HepG2 (cell line): ENCODE results near the gene NDUFB8. TPM values are rescaled to one million over a fixed set of nuclear protein-coding genes. Genes with fewer than 3 reads are reported as not detected.

ENCODE experiments used
- ATAC-seq: fragments of 200-7000 bp; cut with Tn5 transposase; 3 replicates; pipeline ENCODE4 v1.9.1; 2020; ENCODE audit warnings: mild to moderate bottlenecking, moderate library complexity
- BruUV-seq: library from RNA; stranded (reverse); fragments of 400-500 nt; replicated peaks from 2 replicates; lab custom pipeline; 2021; lab: Mats Ljungman, UMichigan
- CTCF ChIA-PET: fragments of 300-600 bp; formaldehyde crosslinking; extraction: SDS; loops from one replicate; lab custom pipeline; 2021; ENCODE audit warnings: low total read pairs, inconsistent platforms, low intra/inter-chr PET ratio; lab: Yijun Ruan, JAX
- POLR2A ChIA-PET: fragments of 350-600 bp; sonication (Branson Sonifier 250); formaldehyde crosslinking; loops from one replicate; lab custom pipeline; 2020; ENCODE audit warnings: antibody characterized with exemption, inconsistent platforms; lab: Yijun Ruan, JAX
- DNase-seq: peaks from one replicate; pipeline ENCODE4 v3.0.0-alpha.2; 2015; ENCODE audit warnings: low spot score
- FAIRE-seq: peaks from 3 replicates; lab custom pipeline; 2011; peaks lifted over from hg19 to GRCh38; lab: Jason Lieb, UNC
- H2AFZ ChIP-seq: one replicate; pipeline ENCODE4 v1.6.1; 2011; ENCODE audit warnings: low read length, inconsistent platforms
- H3K27ac ChIP-seq: fragments of 300-600 bp; 3 replicates; pipeline ENCODE4 v1.8.0; 2011; ENCODE audit warnings: mixed run types, mild to moderate bottlenecking, mixed read lengths, low read length, inconsistent platforms; ENCODE audit not compliant: insufficient read depth; ENCODE audit errors: extremely low read length
- H3K27me3 ChIP-seq, 2 experiments: fragments of 200-600 bp in 1 of 2; 2 replicates in 1 of 2; 3 replicates in 1 of 2; pipeline versions ENCODE4 v1.6.0 to v1.8.0; 2011; ENCODE audit warnings: low read length in 2 of 2, mild to moderate bottlenecking in 2 of 2, moderate library complexity in 2 of 2, inconsistent platforms in 1 of 2; ENCODE audit not compliant: insufficient read depth in 2 of 2, control insufficient read depth in 1 of 2
- H3K36me3 ChIP-seq, 2 experiments: fragments of 200-600 bp in 1 of 2; replicated peaks in 1 of 2; 2 replicates in 1 of 2; 3 replicates in 1 of 2; pipeline versions ENCODE4 v1.5.1 to v1.8.0; 2011; ENCODE audit warnings: low read length in 2 of 2, inconsistent platforms in 1 of 2; ENCODE audit not compliant: insufficient read depth in 2 of 2, control insufficient read depth in 1 of 2
- H3K4me1 ChIP-seq: 2 replicates; pipeline ENCODE4 v1.5.1; 2012; ENCODE audit warnings: low read length, inconsistent platforms; ENCODE audit not compliant: insufficient read depth
- H3K4me2 ChIP-seq: 2 replicates; pipeline ENCODE4 v1.6.0; 2011; ENCODE audit warnings: low read depth, low read length, inconsistent platforms
- H3K4me3 ChIP-seq, 3 experiments: fragments of 200-600 bp in 1 of 3; sonication (generic), shearing (Covaris generic) in 1 of 3; replicated peaks in 1 of 3; 2 replicates each; pipeline ENCODE4 v1.5.1; 2011 to 2016; ENCODE audit warnings: low read length in 3 of 3, inconsistent platforms in 2 of 3, low read depth in 2 of 3, mild to moderate bottlenecking in 2 of 3, control low read depth in 1 of 3, mixed read lengths in 1 of 3; ENCODE audit not compliant: insufficient read depth in 1 of 3
- H3K79me2 ChIP-seq: one replicate; pipeline ENCODE4 v1.6.1; 2011; ENCODE audit warnings: low read length, inconsistent platforms; ENCODE audit not compliant: insufficient read depth
- H3K9ac ChIP-seq: 2 replicates; pipeline ENCODE4 v1.6.0; 2011; ENCODE audit warnings: mild to moderate bottlenecking, low read depth, low read length, inconsistent platforms; ENCODE audit not compliant: insufficient read depth
- H3K9me3 ChIP-seq: 2 replicates; pipeline ENCODE4 v1.5.1; 2012; ENCODE audit warnings: mild to moderate bottlenecking, low read length
- H4K20me1 ChIP-seq: 2 replicates; pipeline ENCODE4 v1.6.0; 2011; ENCODE audit warnings: inconsistent platforms, mild to moderate bottlenecking, low read length, moderate library complexity; ENCODE audit not compliant: insufficient read depth
- PRDM15 ChIP-seq: sonication (generic); formaldehyde crosslinking; IDR thresholded peaks from 2 replicates; pipeline ENCODE4 v1.4.0; 2020; ENCODE audit warnings: missing genetic modification reagents
- WGBS: methylation state at CpG from one replicate; pipeline ENCODE4 v1.1.6; 2017; ENCODE audit warnings: low lambda C conversion rate; 5-methylcytosine and 5-hydroxymethylcytosine counted together
- in situ Hi-C: cut with HindIII; loops from 2 replicates; pipeline ENCODE4 v1.10.0; 2017; ENCODE audit warnings: low pct_unique_long_range_greater_than_20kb; ENCODE audit not compliant: extremely low pct_ligation_motif_present
- intact Hi-C: fragments of 100-400 bp; cut with micrococcal nuclease; formaldehyde crosslinking; loops from one replicate; pipeline ENCODE4 v1.10.0; 2022; ENCODE audit not compliant: unreplicated experiment
- polyA plus RNA-seq, 8 experiments: library from polyadenylated mRNA; depleted of rRNA in 3 of 8; stranded (reverse) in 7 of 8; unstranded in 1 of 8; fragments of >200 nt; fragmentation: Illumina TruSeq in 4 of 8; extraction: Trizol in 4 of 8; gene quantifications; 2 replicates each; pipeline versions ENCODE4 v1.2.1 to v1.2.3, GENCODE V29; 2011 to 2016; ENCODE audit warnings: low read depth in 4 of 8, missing spikeins in 1 of 8, mixed read lengths in 1 of 8; ENCODE audit not compliant: insufficient read depth in 1 of 8
- total RNA-seq, 5 experiments: library from RNA; depleted of rRNA; stranded (reverse); fragments of >200 nt; fragmentation: Illumina TruSeq; extraction: Trizol; gene quantifications; 2 replicates each; pipeline ENCODE4 v1.2.3, GENCODE V29; 2016; ENCODE audit warnings: low read depth in 1 of 5

The NDUFB8 gene
- total and polyA plus RNA-seq, 2 of the 13 experiments (the other 11 are each of a cell fraction or from before 2014, with no cell fraction given): 210 to 216 TPM

DNA sequence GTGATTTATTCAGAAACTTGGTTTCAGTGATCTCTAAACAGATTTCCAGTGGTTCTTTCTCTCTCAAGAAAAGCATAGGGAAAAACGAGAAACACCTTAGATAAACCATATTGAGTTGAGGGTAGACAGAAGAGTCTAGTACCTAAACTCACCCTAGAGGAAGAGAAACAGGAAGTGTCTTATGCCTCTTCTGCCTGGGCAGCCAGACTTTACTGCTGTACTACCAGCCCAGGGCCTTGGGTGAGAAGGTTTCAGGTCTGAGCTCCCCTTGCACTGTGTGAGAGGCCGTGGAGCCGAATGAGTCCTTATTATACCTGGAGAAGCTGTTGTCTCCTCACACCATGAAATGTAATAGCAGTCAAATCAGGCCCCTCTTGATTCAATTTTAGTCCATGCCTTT lies 24.3 kb upstream of the NDUFB8 start:
- H3K27ac ChIP-seq: no peak overlapping the region

More for the DNA sequence above, 24.3 kb upstream of the NDUFB8 start:
- CTCF ChIA-PET: no interaction called here
- no peak for DNase-seq
- in situ Hi-C loops: no loop called here
- Histone ChIP-seq H3K9ac (no peak overlapping the region), H3K36me3 (peaks cover 3 to 19% of the 10 kb centered on the region in 2 experiments), H3K79me2 (no peaks in the 10 kb centered on the region), H3K4me3 (no peak overlapping the region), H3K9me3 (no peaks in the 10 kb centered on the region), H3K27me3 (no peaks in the 10 kb centered on the region), H3K4me2 (no peak overlapping the region), H2AFZ (no peak overlapping the region)
- no TSS peak for BruUV-seq
- intact Hi-C loops: no loop called here
- ATAC-seq: no peak
- POLR2A ChIA-PET: no interaction called here
- TF ChIP-seq PRDM15 (CRISPR knock-in tag): no peak
- TF ChIP-seq, all 625 proteins: peak for 0
- 89% methylated on average over 3 of the region's 3 CpGs for WGBS
- Histone ChIP-seq H3K4me1 (peaks cover 14% of the 10 kb centered on the region), H4K20me1 (no peaks in the 10 kb centered on the region)
- no peak for FAIRE-seq
